ENCODE data around the gene GTF2F2. TPM values are rescaled to one million over a fixed set of nuclear protein-coding genes. Genes with fewer than 3 reads are reported as not detected.
"Not testable (repeated sequence)": the region's sequence is repeated elsewhere in the genome, so short reads cannot be mapped to it uniquely, and the experiment has no call there.

GTF2F2 gene
- total RNA-seq, 1 experiment from 2014 or later = 49.6 TPM

GRCh38 chr13:45255247-45255987 is 135.1 kb downstream of the GTF2F2 start:
- no peak for DNase-seq (ENCODE audit: low read depth)

GRCh38 chr13:45256254-45256653 is 135.9 kb downstream of the GTF2F2 start:
- no peak for DNase-seq (ENCODE audit: low read depth)

- peak; percentile 61 for DNase-seq (ENCODE audit: low read depth)
Measured at GRCh38 chr13:45257638-45258333, 137.5 kb downstream of the GTF2F2 start.

GRCh38 chr13:45258334-45258675 is 138.0 kb downstream of the GTF2F2 start:
- DNase-seq (ENCODE audit: low read depth) = peak; percentile 57

GRCh38 chr13:45267215-45267614 is 146.9 kb downstream of the GTF2F2 start:
- no peak for DNase-seq (ENCODE audit: low read depth)

- DNase-seq (ENCODE audit: low read depth) = peak; percentile 86
Measured at GRCh38 chr13:45269204-45269603, 148.9 kb downstream of the GTF2F2 start.

GRCh38 chr13:45276913-45277312 is 156.6 kb downstream of the GTF2F2 start:
- no peak for DNase-seq (ENCODE audit: low read depth)

GRCh38 chr13:45278096-45278645 is 157.9 kb downstream of the GTF2F2 start:
- DNase-seq (ENCODE audit: low read depth) = no peak

- DNase-seq (ENCODE audit: low read depth) = no peak
Measured at GRCh38 chr13:45280011-45280410, 159.7 kb downstream of the GTF2F2 start.

- peak; percentile 83 for DNase-seq (ENCODE audit: low read depth)
Measured at GRCh38 chr13:45280751-45281634, 160.7 kb downstream of the GTF2F2 start.

- DNase-seq (ENCODE audit: low read depth) = no peak
Measured at GRCh38 chr13:45282994-45283393, 162.7 kb downstream of the GTF2F2 start.

GRCh38 chr13:45289936-45290563 is 169.7 kb downstream of the GTF2F2 start:
- DNase-seq (ENCODE audit: low read depth) = no peak

GRCh38 chr13:45292176-45292575 is 171.9 kb downstream of the GTF2F2 start:
- peak; percentile 58 for DNase-seq (ENCODE audit: low read depth)

- no peak for DNase-seq (ENCODE audit: low read depth)
Measured at GRCh38 chr13:45295536-45295935, 175.2 kb downstream of the GTF2F2 start.

- DNase-seq (ENCODE audit: low read depth) = no peak
Measured at GRCh38 chr13:45296259-45296658, 175.9 kb downstream of the GTF2F2 start.

GRCh38 chr13:45297456-45298205 is 177.3 kb downstream of the GTF2F2 start:
- no peak for DNase-seq (ENCODE audit: low read depth)

- no peak for DNase-seq (ENCODE audit: low read depth)
Measured at GRCh38 chr13:45298206-45298505, 177.8 kb downstream of the GTF2F2 start.

GRCh38 chr13:45298550-45298949 is 178.2 kb downstream of the GTF2F2 start:
- DNase-seq (ENCODE audit: low read depth) = not testable (repeated sequence)

GRCh38 chr13:45299194-45299593 is 178.9 kb downstream of the GTF2F2 start:
- DNase-seq (ENCODE audit: low read depth) = peak; percentile 49

- no peak for DNase-seq (ENCODE audit: low read depth)
Measured at GRCh38 chr13:45300190-45300985, 180.1 kb downstream of the GTF2F2 start.

Measured in M059J (cell line).